H9 (cell line): ENCODE measurements around the gene CCL21. TPM values are rescaled to one million over a fixed set of nuclear protein-coding genes. Genes with fewer than 3 reads are reported as not detected.

Experiments
- DNase-seq: peaks from one replicate; pipeline ENCODE4 v3.0.0-alpha.2; 2017
- H2AFZ ChIP-seq: one replicate; pipeline ENCODE4 v1.6.1; 2013; ENCODE audit warnings: mild to moderate bottlenecking, low read length, control low read depth, moderate library complexity
- H2AK5ac ChIP-seq: 2 replicates; pipeline ENCODE4 v1.6.1; 2013; ENCODE audit warnings: low read length, control low read depth, mixed read lengths; ENCODE audit not compliant: insufficient read length
- H2BK120ac ChIP-seq: one replicate; pipeline ENCODE4 v1.6.1; 2013; ENCODE audit warnings: low read depth, mild to moderate bottlenecking, low read length, control low read depth, inconsistent platforms; ENCODE audit not compliant: poor library complexity, severe bottlenecking
- H2BK12ac ChIP-seq: 2 replicates; pipeline ENCODE4 v1.6.1; 2013; ENCODE audit warnings: low read length, control low read depth, mixed read lengths, low read depth; ENCODE audit not compliant: insufficient read length
- H2BK15ac ChIP-seq: 2 replicates; pipeline ENCODE4 v1.6.1; 2013; ENCODE audit warnings: low read depth, low read length, control low read depth
- H2BK20ac ChIP-seq: one replicate; pipeline ENCODE4 v1.6.1; 2013; ENCODE audit warnings: low read depth, mild to moderate bottlenecking, low read length, control low read depth, inconsistent platforms; ENCODE audit not compliant: poor library complexity, severe bottlenecking
- H2BK5ac ChIP-seq: 2 replicates; pipeline ENCODE4 v1.6.1; 2013; ENCODE audit warnings: low read length, control low read depth, mixed read lengths; ENCODE audit not compliant: insufficient read length
- H3K14ac ChIP-seq: 2 replicates; pipeline ENCODE4 v1.6.1; 2013; ENCODE audit warnings: low read length, control low read depth; ENCODE audit not compliant: insufficient read depth
- H3K18ac ChIP-seq: 2 replicates; pipeline ENCODE4 v1.6.1; 2013; ENCODE audit warnings: low read depth, mild to moderate bottlenecking, mixed read lengths, low read length, control low read depth; ENCODE audit not compliant: insufficient read length
- H3K23ac ChIP-seq: 2 replicates; pipeline ENCODE4 v1.6.1; 2013; ENCODE audit warnings: low read length, control low read depth, mixed read lengths, low read depth; ENCODE audit not compliant: insufficient read length
- H3K23me2 ChIP-seq: 2 replicates; pipeline ENCODE4 v1.6.1; 2013; ENCODE audit warnings: low read depth, mild to moderate bottlenecking, mixed read lengths, low read length, control low read depth; ENCODE audit not compliant: insufficient read length, poor library complexity, severe bottlenecking
- H3K27ac ChIP-seq: 2 replicates; pipeline ENCODE4 v1.5.1; 2013; ENCODE audit warnings: low read length, control low read depth, mixed read lengths, low read depth; ENCODE audit not compliant: insufficient read length
- H3K27me3 ChIP-seq: 2 replicates; pipeline ENCODE4 v1.6.1; 2013; ENCODE audit warnings: low read length, control low read depth, inconsistent platforms; ENCODE audit not compliant: insufficient read depth
- H3K4ac ChIP-seq: 2 replicates; pipeline ENCODE4 v1.6.1; 2013; ENCODE audit warnings: low read depth, mild to moderate bottlenecking, control low read depth, inconsistent platforms, low read length, moderate library complexity
- H3K4me1 ChIP-seq: 2 replicates; pipeline ENCODE4 v1.6.1; 2013; ENCODE audit warnings: low read length, control low read depth, inconsistent platforms; ENCODE audit not compliant: insufficient read depth
- H3K4me2 ChIP-seq: 2 replicates; pipeline ENCODE4 v1.6.1; 2013; ENCODE audit warnings: low read length, control low read depth, mixed read lengths; ENCODE audit not compliant: insufficient read length, insufficient read depth
- H3K56ac ChIP-seq: 2 replicates; pipeline ENCODE4 v1.6.1; 2013; ENCODE audit warnings: low read depth, mild to moderate bottlenecking, mixed read lengths, low read length, control low read depth; ENCODE audit not compliant: insufficient read length
- H3K79me1 ChIP-seq: 2 replicates; pipeline ENCODE4 v1.6.1; 2013; ENCODE audit warnings: low read depth, mild to moderate bottlenecking, moderate library complexity, low read length, control low read depth, inconsistent platforms; ENCODE audit not compliant: insufficient read depth, poor library complexity, severe bottlenecking
- H3K79me2 ChIP-seq: 2 replicates; pipeline ENCODE4 v1.6.1; 2013; ENCODE audit warnings: low read length, control low read depth, inconsistent platforms; ENCODE audit not compliant: insufficient read depth
- H3K9ac ChIP-seq: 2 replicates; pipeline ENCODE4 v1.6.1; 2013; ENCODE audit warnings: low read length, control low read depth, mixed read lengths; ENCODE audit not compliant: insufficient read length; ENCODE audit errors: extremely low read depth
- H3K9me3 ChIP-seq: one replicate; pipeline ENCODE4 v1.6.1; 2013; ENCODE audit warnings: low read depth, low read length, inconsistent platforms; ENCODE audit not compliant: control insufficient read depth
- H3T11ph ChIP-seq: one replicate; pipeline ENCODE4 v1.6.1; 2013; ENCODE audit warnings: mild to moderate bottlenecking, low read length, control low read depth, inconsistent platforms
- H4K20me1 ChIP-seq: one replicate; pipeline ENCODE4 v1.6.1; 2013; ENCODE audit not compliant: control insufficient read depth, insufficient read length, insufficient read depth
- H4K5ac ChIP-seq: 2 replicates; pipeline ENCODE4 v1.6.1; 2013; ENCODE audit warnings: low read depth, mild to moderate bottlenecking, mixed read lengths, low read length, control low read depth; ENCODE audit not compliant: insufficient read length
- H4K8ac ChIP-seq: replicated peaks from 2 replicates; pipeline ENCODE4 v1.6.1; 2013; ENCODE audit warnings: low read length, control low read depth, mixed read lengths, low read depth; ENCODE audit not compliant: insufficient read length
- H4K91ac ChIP-seq: 2 replicates; pipeline ENCODE4 v1.6.1; 2013; ENCODE audit warnings: low read depth, mild to moderate bottlenecking, moderate library complexity, mixed read lengths, low read length, control low read depth; ENCODE audit not compliant: insufficient read length
- H3K27ac Mint-ChIP-seq, 3 experiments: 2 replicates in 2 of 3; 3 replicates in 1 of 3; pipeline ENCODE4 v1.8.0; 2020 to 2021; ENCODE audit warnings: mixed read lengths in 3 of 3, mild to moderate bottlenecking in 1 of 3, moderate library complexity in 1 of 3
- H3K27me3 Mint-ChIP-seq: 2 replicates; pipeline ENCODE4 v1.8.0; 2021; ENCODE audit warnings: low read depth, mild to moderate bottlenecking, moderate library complexity, mixed read lengths
- H3K36me3 Mint-ChIP-seq, 3 experiments: 2 replicates in 2 of 3; 3 replicates in 1 of 3; pipeline ENCODE4 v1.8.0; 2020 to 2021; ENCODE audit warnings: low read depth in 3 of 3, mixed read lengths in 3 of 3; ENCODE audit not compliant: insufficient read depth in 1 of 3
- H3K4me1 Mint-ChIP-seq, 2 experiments: 2 replicates each; pipeline ENCODE4 v1.8.0; 2020; ENCODE audit warnings: mixed read lengths in 2 of 2
- H3K4me3 Mint-ChIP-seq, 2 experiments: 2 replicates in 1 of 2; 3 replicates in 1 of 2; pipeline ENCODE4 v1.8.0; 2020 to 2021; ENCODE audit warnings: mild to moderate bottlenecking in 2 of 2, mixed read lengths in 2 of 2, moderate library complexity in 1 of 2
- H3K9me3 Mint-ChIP-seq, 2 experiments: 2 replicates in 1 of 2; 3 replicates in 1 of 2; pipeline ENCODE4 v1.8.0; 2020; ENCODE audit warnings: mild to moderate bottlenecking in 2 of 2, mixed read lengths in 2 of 2, moderate library complexity in 1 of 2
- CTCF ChIP-seq: fragments of 200-600 bp; sonication (generic); conservative IDR thresholded peaks from 3 replicates; pipeline ENCODE4 v1.8.0; 2021; ENCODE audit warnings: antibody characterized with exemption, mild to moderate bottlenecking
- WGBS: extraction: QIAGEN DNeasy Blood & Tissue Kit; methylation state at CpG from one replicate; pipeline ENCODE4 v1.1.7; 2013; ENCODE audit warnings: missing lambda C conversion rate, low lambda C conversion rate, mixed read lengths; ENCODE audit not compliant: insufficient read length; ENCODE audit errors: extremely low coverage; 5-methylcytosine and 5-hydroxymethylcytosine counted together
- total RNA-seq: library from RNA; stranded (reverse); gene quantifications from 2 replicates; pipeline ENCODE4 v1.2.1, GENCODE V29; 2021

Gene CCL21
- total RNA-seq, 1 experiment from 2014 or later = not detected

GRCh38 chr9:34732886-34733285, 22.9 kb upstream of the CCL21 start:
- Histone ChIP-seq H3T11ph (no peak overlapping the region), H3K27ac (no peak overlapping the region), H2BK120ac (no peak overlapping the region), H3K23me2 (no peaks in the 10 kb centered on the region), H3K23ac (no peak overlapping the region), H3K56ac (no peak overlapping the region), H2BK12ac (no peak overlapping the region), H4K91ac (no peak overlapping the region), H3K14ac (no peak overlapping the region), H3K27me3 (no peaks in the 10 kb centered on the region), H2AK5ac (no peak overlapping the region), H3K4me2 (no peak overlapping the region), H3K4ac (no peak overlapping the region), H4K5ac (no peak overlapping the region), H2BK5ac (no peak overlapping the region), H2BK15ac (no peak overlapping the region), H2BK20ac (no peak overlapping the region), H3K4me1 (no peaks in the 10 kb centered on the region), H3K18ac (no peak overlapping the region), H3K9me3 (no peaks in the 10 kb centered on the region), H2AFZ (no peak overlapping the region), H4K8ac (no peak overlapping the region), H3K9ac (no peak overlapping the region), H3K79me2 (no peaks in the 10 kb centered on the region), H3K79me1 (no peaks in the 10 kb centered on the region), H4K20me1 (no peaks in the 10 kb centered on the region)
- H3K9me3 Mint-ChIP-seq = no peaks in the 10 kb centered on the region
- H3K4me1 Mint-ChIP-seq = no peaks in the 10 kb centered on the region
- no CpG with 5 or more reads among the region's 2 CpGs for WGBS
- H3K27me3 Mint-ChIP-seq = peaks cover 4% of the 10 kb centered on the region
- H3K4me3 Mint-ChIP-seq = no peak overlapping the region
- DNase-seq = no peak
- no peaks in the 10 kb centered on the region for H3K36me3 Mint-ChIP-seq
- no peak overlapping the region for H3K27ac Mint-ChIP-seq
- TF ChIP-seq CTCF = no peak
